ENCODE measurements around the gene ODAD4.

ODAD4 gene

DNA sequence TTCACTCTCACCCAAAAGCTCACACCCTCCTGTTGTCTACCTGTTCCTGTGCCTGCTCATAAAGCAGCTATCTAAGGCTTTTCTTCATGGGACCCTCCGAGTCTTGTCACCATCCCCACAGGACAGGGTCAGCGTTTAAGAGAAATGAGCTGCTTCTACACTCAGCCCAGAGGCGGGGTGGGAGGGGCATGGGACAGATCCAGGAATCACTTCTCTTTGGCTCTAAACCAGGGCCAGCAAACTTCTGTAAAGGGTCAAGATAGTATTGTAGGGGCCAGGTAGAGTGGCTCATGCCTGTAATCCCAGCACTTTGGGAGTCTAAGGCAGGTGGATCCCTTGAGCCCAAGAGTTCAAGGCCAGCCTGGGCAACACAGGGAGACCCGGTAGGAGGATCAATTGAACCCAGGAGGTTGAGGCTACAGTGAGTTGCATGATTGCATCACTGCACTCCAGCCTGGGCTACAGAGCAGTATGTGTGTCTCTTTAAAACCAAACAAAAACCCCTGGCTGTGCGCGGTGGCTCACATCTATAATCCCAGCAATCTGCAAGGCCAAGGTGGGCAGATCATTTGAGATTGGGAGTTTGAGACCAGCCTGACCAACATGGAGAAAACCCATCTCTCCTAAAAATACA, 42.0 kb upstream of the ODAD4 start:
- H3K4me2 ChIP-seq (ENCODE audit: low read length, poor library complexity, severe bottlenecking) = no peak overlapping the region
- no peak overlapping the region for H2AK5ac ChIP-seq (ENCODE audit: low read length, severe bottlenecking)
- H3K4me1 ChIP-seq (ENCODE audit: control insufficient read depth, insufficient read depth, low read depth, low read length) = peaks cover 7% of the 10 kb centered on the region
- no peak overlapping the region for H2AFZ ChIP-seq (ENCODE audit: low read depth, low read length)
- no peak overlapping the region for H4K91ac ChIP-seq (ENCODE audit: low read length)
- H3K4ac ChIP-seq (ENCODE audit: low read depth in 1 of 2, low read length in 2 of 2) = no peak overlapping the region
- no peak overlapping the region for H3K18ac ChIP-seq (ENCODE audit: low read depth in 1 of 2, low read length in 2 of 2)
- no peak overlapping the region for H2BK12ac ChIP-seq (ENCODE audit: low read length in 2 of 2)
- H3K9ac ChIP-seq (ENCODE audit: low read length) = no peak overlapping the region
- H3K27ac ChIP-seq (ENCODE audit: low read length, poor library complexity, severe bottlenecking) = no peak overlapping the region
- 100% methylated on average over 6 of the region's 6 CpGs for WGBS
- no peak for DNase-seq
- peaks cover 45% of the 10 kb centered on the region for H3K79me1 ChIP-seq (replicated peaks; ENCODE audit: low read length, poor library complexity, severe bottlenecking)
- no peak overlapping the region for H3K23ac ChIP-seq (ENCODE audit: low read length in 2 of 2)
- peaks cover 82 to 96% of the 10 kb centered on the region in 2 experiments for H3K36me3 ChIP-seq (ENCODE audit: control insufficient read depth in 1 of 2, insufficient read depth in 2 of 2, low read depth in 1 of 2, low read length in 2 of 2)
- no peak overlapping the region for H3K4me3 ChIP-seq (ENCODE audit: insufficient read depth in 1 of 2, low read depth in 1 of 2, low read length in 2 of 2)
- no peak overlapping the region for H4K8ac ChIP-seq (ENCODE audit: low read length)
- H3K9me3 ChIP-seq (ENCODE audit: control insufficient read depth, low read length) = no peaks in the 10 kb centered on the region
- no peak overlapping the region for H2BK15ac ChIP-seq (ENCODE audit: low read depth, poor library complexity, severe bottlenecking)
- no peak overlapping the region for H2BK120ac ChIP-seq (ENCODE audit: low read depth, low read length)
- no peaks in the 10 kb centered on the region for H3K27me3 ChIP-seq (ENCODE audit: control insufficient read depth in 1 of 2, insufficient read depth in 1 of 2, low read length in 2 of 2)
- no peak overlapping the region for H2BK5ac ChIP-seq (ENCODE audit: low read depth, low read length, poor library complexity, severe bottlenecking)
- H3K14ac ChIP-seq (ENCODE audit: low read length in 2 of 2) = no peak overlapping the region

DNA sequence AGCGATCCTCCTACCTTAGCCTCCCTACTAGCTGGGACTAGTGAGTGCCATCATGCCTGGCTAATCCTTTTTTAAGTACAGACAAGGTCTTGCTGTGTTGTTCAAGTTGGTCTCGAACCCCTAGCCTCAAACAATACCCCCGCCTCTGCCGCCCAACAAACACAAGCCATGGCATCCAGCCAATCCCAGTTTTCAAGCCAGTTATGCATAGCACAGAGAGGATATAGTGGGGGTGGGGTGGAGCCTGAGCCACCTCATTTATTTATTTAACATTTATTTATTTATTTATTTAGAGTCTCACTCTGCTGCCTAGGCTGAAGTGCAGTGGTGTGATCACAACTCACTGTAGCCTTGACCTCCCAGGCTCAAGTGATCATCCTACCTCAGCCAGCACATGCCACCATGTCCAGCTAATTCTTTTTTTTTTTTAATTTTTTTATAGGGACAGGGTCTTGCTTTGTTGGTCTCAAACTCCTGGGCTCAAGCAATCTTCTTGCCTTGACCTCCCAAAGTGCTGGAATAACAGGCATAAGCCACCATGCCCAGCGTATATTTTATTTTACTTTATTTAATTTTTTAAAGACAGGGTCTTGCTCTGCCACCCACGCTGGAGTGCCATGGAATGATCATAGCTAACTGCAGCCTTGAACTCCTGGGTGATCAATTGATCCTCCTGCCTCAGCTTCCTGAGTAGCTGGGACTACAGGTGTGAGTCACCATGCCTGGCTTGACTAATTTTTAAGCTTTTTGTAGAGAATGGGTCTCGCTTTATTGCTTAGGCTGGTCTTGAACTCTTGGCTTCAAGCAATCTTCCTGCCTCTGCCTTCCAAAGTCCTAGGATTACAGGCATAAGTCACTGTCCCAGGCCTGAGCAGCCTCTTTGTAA, 39.0 kb upstream of the ODAD4 start:
- Histone ChIP-seq H2AFZ (ENCODE audit: low read depth, low read length) (no peak overlapping the region), H2BK120ac (ENCODE audit: low read depth, low read length) (no peak overlapping the region), H2BK5ac (ENCODE audit: low read depth, low read length, poor library complexity, severe bottlenecking) (no peak overlapping the region), H3K79me1 (replicated peaks; ENCODE audit: low read length, poor library complexity, severe bottlenecking) (peaks cover 35% of the 10 kb centered on the region), H2BK15ac (ENCODE audit: low read depth, poor library complexity, severe bottlenecking) (no peak overlapping the region), H3K27ac (ENCODE audit: low read length, poor library complexity, severe bottlenecking) (peak overlapping the region; percentile 15), H3K36me3 (ENCODE audit: control insufficient read depth in 1 of 2, insufficient read depth in 2 of 2, low read depth in 1 of 2, low read length in 2 of 2) (peaks cover 82 to 83% of the 10 kb centered on the region in 2 experiments), H2BK12ac (ENCODE audit: low read length in 2 of 2) (no peak overlapping the region), H4K91ac (ENCODE audit: low read length) (no peak overlapping the region), H3K9ac (ENCODE audit: low read length) (no peak overlapping the region), H3K14ac (ENCODE audit: low read length in 2 of 2) (no peak overlapping the region), H3K4me2 (ENCODE audit: low read length, poor library complexity, severe bottlenecking) (no peak overlapping the region), H3K9me3 (ENCODE audit: control insufficient read depth, low read length) (no peaks in the 10 kb centered on the region), H3K4ac (ENCODE audit: low read depth in 1 of 2, low read length in 2 of 2) (no peak overlapping the region), H3K4me1 (ENCODE audit: control insufficient read depth, insufficient read depth, low read depth, low read length) (peaks cover 19% of the 10 kb centered on the region), H3K18ac (ENCODE audit: low read depth in 1 of 2, low read length in 2 of 2) (peak overlapping the region in 1 of 2 experiments; percentile 26), H3K23ac (ENCODE audit: low read length in 2 of 2) (no peak overlapping the region), H2AK5ac (ENCODE audit: low read length, severe bottlenecking) (no peak overlapping the region), H3K27me3 (ENCODE audit: control insufficient read depth in 1 of 2, insufficient read depth in 1 of 2, low read length in 2 of 2) (no peaks in the 10 kb centered on the region), H3K4me3 (ENCODE audit: insufficient read depth in 1 of 2, low read depth in 1 of 2, low read length in 2 of 2) (no peak overlapping the region), H4K8ac (ENCODE audit: low read length) (no peak overlapping the region)
- DNase-seq = no peak
- 94% methylated on average over 4 of the region's 7 CpGs for WGBS

DNA sequence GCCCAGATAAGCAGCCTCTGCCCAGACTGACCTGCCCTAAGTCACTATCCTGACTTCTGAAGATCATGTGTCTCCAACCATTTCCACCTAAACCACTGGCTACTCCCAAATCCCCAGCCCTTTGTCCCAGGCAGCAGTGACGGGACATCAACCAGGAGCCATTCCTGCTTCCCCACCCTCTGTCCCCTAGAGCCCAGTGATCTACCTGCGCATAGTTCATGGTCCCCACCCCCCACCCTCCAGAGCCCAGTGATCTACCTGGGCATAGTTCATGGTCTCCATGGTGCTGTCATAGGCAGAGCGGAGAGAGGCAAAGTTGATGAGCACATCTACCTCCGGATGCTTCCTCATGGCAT, 38.4 kb upstream of the ODAD4 start:
- H2AK5ac ChIP-seq (ENCODE audit: low read length, severe bottlenecking) = no peak overlapping the region
- no peak overlapping the region for H3K9ac ChIP-seq (ENCODE audit: low read length)
- peak overlapping the region; percentile 13 for H3K27ac ChIP-seq (ENCODE audit: low read length, poor library complexity, severe bottlenecking)
- no peak for DNase-seq
- peak overlapping the region in 1 of 2 experiments; percentile 26 for H3K18ac ChIP-seq (ENCODE audit: low read depth in 1 of 2, low read length in 2 of 2)
- no peak overlapping the region for H2BK12ac ChIP-seq (ENCODE audit: low read length in 2 of 2)
- peaks cover 82 to 83% of the 10 kb centered on the region in 2 experiments for H3K36me3 ChIP-seq (ENCODE audit: control insufficient read depth in 1 of 2, insufficient read depth in 2 of 2, low read depth in 1 of 2, low read length in 2 of 2)
- peaks cover 20% of the 10 kb centered on the region for H3K4me1 ChIP-seq (ENCODE audit: control insufficient read depth, insufficient read depth, low read depth, low read length)
- no peak overlapping the region for H3K4ac ChIP-seq (ENCODE audit: low read depth in 1 of 2, low read length in 2 of 2)
- no peaks in the 10 kb centered on the region for H3K27me3 ChIP-seq (ENCODE audit: control insufficient read depth in 1 of 2, insufficient read depth in 1 of 2, low read length in 2 of 2)
- no peak overlapping the region for H3K14ac ChIP-seq (ENCODE audit: low read length in 2 of 2)
- H3K23ac ChIP-seq (ENCODE audit: low read length in 2 of 2) = no peak overlapping the region
- H2BK5ac ChIP-seq (ENCODE audit: low read depth, low read length, poor library complexity, severe bottlenecking) = no peak overlapping the region
- H3K9me3 ChIP-seq (ENCODE audit: control insufficient read depth, low read length) = no peaks in the 10 kb centered on the region
- H2AFZ ChIP-seq (ENCODE audit: low read depth, low read length) = no peak overlapping the region
- no peak overlapping the region for H3K4me2 ChIP-seq (ENCODE audit: low read length, poor library complexity, severe bottlenecking)
- H4K91ac ChIP-seq (ENCODE audit: low read length) = no peak overlapping the region
- no peak overlapping the region for H2BK15ac ChIP-seq (ENCODE audit: low read depth, poor library complexity, severe bottlenecking)
- no peak overlapping the region for H2BK120ac ChIP-seq (ENCODE audit: low read depth, low read length)
- H3K4me3 ChIP-seq (ENCODE audit: insufficient read depth in 1 of 2, low read depth in 1 of 2, low read length in 2 of 2) = no peak overlapping the region
- no peak overlapping the region for H4K8ac ChIP-seq (ENCODE audit: low read length)
- peaks cover 33% of the 10 kb centered on the region for H3K79me1 ChIP-seq (replicated peaks; ENCODE audit: low read length, poor library complexity, severe bottlenecking)
- WGBS = over 99% methylated on average over 4 of the region's 4 CpGs

- Histone ChIP-seq H3K18ac (ENCODE audit: low read depth in 1 of 2, low read length in 2 of 2) (no peak overlapping the region), H2BK5ac (ENCODE audit: low read depth, low read length, poor library complexity, severe bottlenecking) (no peak overlapping the region), H3K4ac (ENCODE audit: low read depth in 1 of 2, low read length in 2 of 2) (no peak overlapping the region), H3K14ac (ENCODE audit: low read length in 2 of 2) (no peak overlapping the region), H2BK120ac (ENCODE audit: low read depth, low read length) (no peak overlapping the region), H3K27me3 (ENCODE audit: control insufficient read depth in 1 of 2, insufficient read depth in 1 of 2, low read length in 2 of 2) (no peaks in the 10 kb centered on the region), H3K79me1 (replicated peaks; ENCODE audit: low read length, poor library complexity, severe bottlenecking) (peaks cover 27% of the 10 kb centered on the region), H2AK5ac (ENCODE audit: low read length, severe bottlenecking) (peak overlapping the region; percentile 40), H3K4me2 (ENCODE audit: low read length, poor library complexity, severe bottlenecking) (no peak overlapping the region), H2BK15ac (ENCODE audit: low read depth, poor library complexity, severe bottlenecking) (no peak overlapping the region), H4K8ac (ENCODE audit: low read length) (peak overlapping the region; percentile 7), H3K27ac (ENCODE audit: low read length, poor library complexity, severe bottlenecking) (no peak overlapping the region), H3K9me3 (ENCODE audit: control insufficient read depth, low read length) (no peaks in the 10 kb centered on the region), H3K4me3 (ENCODE audit: insufficient read depth in 1 of 2, low read depth in 1 of 2, low read length in 2 of 2) (no peak overlapping the region), H4K91ac (ENCODE audit: low read length) (no peak overlapping the region), H3K36me3 (ENCODE audit: control insufficient read depth in 1 of 2, insufficient read depth in 2 of 2, low read depth in 1 of 2, low read length in 2 of 2) (peaks cover 80 to 83% of the 10 kb centered on the region in 2 experiments), H3K4me1 (ENCODE audit: control insufficient read depth, insufficient read depth, low read depth, low read length) (peaks cover 20% of the 10 kb centered on the region), H3K23ac (ENCODE audit: low read length in 2 of 2) (no peak overlapping the region), H2AFZ (ENCODE audit: low read depth, low read length) (no peak overlapping the region), H2BK12ac (ENCODE audit: low read length in 2 of 2) (no peak overlapping the region), H3K9ac (ENCODE audit: low read length) (no peak overlapping the region)
- DNase-seq = no peak
- 100% methylated on average over 3 of the region's 3 CpGs for WGBS
Measured at GRCh38 chr17:41893384-41893783, 37.0 kb upstream of the ODAD4 start.

Measured in mesenchymal stem cell (in vitro differentiated cells and primary cell).